Hepatocyte (in vitro differentiated cells): ENCODE data around the gene LSM7. TPM values are rescaled to one million over a fixed set of nuclear protein-coding genes. Genes with fewer than 3 reads are reported as not detected.

Experiments
- DNase-seq: peaks from one replicate; pipeline ENCODE4 v3.0.0-alpha.2; 2016; ENCODE audit warnings: low spot score
- H2AFZ ChIP-seq: fragments of 200-600 bp; sonication (generic); 2 replicates; pipeline ENCODE4 v1.6.0; 2016; ENCODE audit warnings: antibody characterized with exemption, mild to moderate bottlenecking
- H3K27ac ChIP-seq: fragments of 200-600 bp; sonication (generic); 2 replicates; pipeline ENCODE4 v1.5.1; 2016; ENCODE audit warnings: mild to moderate bottlenecking
- H3K27me3 ChIP-seq: fragments of 200-600 bp; sonication (generic); 2 replicates; pipeline ENCODE4 v1.6.1; 2016
- H3K36me3 ChIP-seq: fragments of 200-600 bp; sonication (generic); replicated peaks from 2 replicates; pipeline ENCODE4 v1.5.1; 2016; ENCODE audit warnings: low read depth; ENCODE audit not compliant: insufficient read depth
- H3K4me1 ChIP-seq: fragments of 200-600 bp; sonication (generic); 2 replicates; pipeline ENCODE4 v1.5.1; 2016; ENCODE audit warnings: mild to moderate bottlenecking, moderate library complexity; ENCODE audit not compliant: insufficient read depth
- H3K4me2 ChIP-seq: fragments of 200-600 bp; sonication (generic); 2 replicates; pipeline ENCODE4 v1.6.0; 2016
- H3K4me3 ChIP-seq: fragments of 200-600 bp; sonication (generic); 2 replicates; pipeline ENCODE4 v1.5.1; 2016; ENCODE audit warnings: mild to moderate bottlenecking
- H3K79me2 ChIP-seq: fragments of 200-600 bp; sonication (generic); 2 replicates; pipeline ENCODE4 v1.6.0; 2017; ENCODE audit warnings: mild to moderate bottlenecking
- H3K9me2 ChIP-seq: fragments of 200-600 bp; sonication (generic); replicated peaks from 2 replicates; pipeline ENCODE4 v1.6.0; 2017; ENCODE audit warnings: mild to moderate bottlenecking; ENCODE audit not compliant: insufficient read depth
- H3K9me3 ChIP-seq: fragments of 200-600 bp; sonication (generic); 2 replicates; pipeline ENCODE4 v1.5.1; 2016; ENCODE audit warnings: low read depth, mild to moderate bottlenecking
- H4K20me1 ChIP-seq: fragments of 200-600 bp; sonication (generic); 2 replicates; pipeline ENCODE4 v1.6.0; 2016; ENCODE audit warnings: mild to moderate bottlenecking; ENCODE audit not compliant: insufficient read depth, poor library complexity, severe bottlenecking
- EZH2 ChIP-seq: fragments of 200-600 bp; sonication (generic); IDR thresholded peaks from 2 replicates; pipeline ENCODE4 v1.6.1; 2016; ENCODE audit warnings: antibody characterized with exemption, mild to moderate bottlenecking, borderline replicate concordance
- EZH2phosphoT487 ChIP-seq: fragments of 200-600 bp; sonication (generic); IDR thresholded peaks from one replicate; pipeline ENCODE4 v1.6.1; 2018; ENCODE audit warnings: antibody characterized with exemption, mild to moderate bottlenecking, low read depth, moderate library complexity; ENCODE audit not compliant: unreplicated experiment, severe bottlenecking
- WGBS: methylation state at CpG from one replicate; pipeline ENCODE4 v1.1.6; 2016; ENCODE audit warnings: low lambda C conversion rate; ENCODE audit errors: missing lambda C conversion rate; 5-methylcytosine and 5-hydroxymethylcytosine counted together
- polyA plus RNA-seq: library from polyadenylated mRNA; unstranded; fragments of >200 nt; fragmentation: Nextera tagmentation; extraction: Ambion mirVana; gene quantifications from 2 replicates; pipeline ENCODE4 v1.2.1, GENCODE V29; 2016
- total RNA-seq: library from RNA; depleted of rRNA; stranded (reverse); fragments of >200 nt; gene quantifications from 2 replicates; pipeline ENCODE4 v1.2.3, GENCODE V29; 2014
- TF ChIP-seq, protein P1 (sequence below): fragments of 200-600 bp; sonication (generic); IDR thresholded peaks from 2 replicates; pipeline ENCODE4 v1.5.1; 2016; ENCODE audit warnings: antibody characterized with exemption, mild to moderate bottlenecking; ENCODE audit not compliant: poor library complexity

The LSM7 gene
- total and polyA plus RNA-seq, 2 experiments from 2014 or later, result 150 to 190 TPM

DNA sequence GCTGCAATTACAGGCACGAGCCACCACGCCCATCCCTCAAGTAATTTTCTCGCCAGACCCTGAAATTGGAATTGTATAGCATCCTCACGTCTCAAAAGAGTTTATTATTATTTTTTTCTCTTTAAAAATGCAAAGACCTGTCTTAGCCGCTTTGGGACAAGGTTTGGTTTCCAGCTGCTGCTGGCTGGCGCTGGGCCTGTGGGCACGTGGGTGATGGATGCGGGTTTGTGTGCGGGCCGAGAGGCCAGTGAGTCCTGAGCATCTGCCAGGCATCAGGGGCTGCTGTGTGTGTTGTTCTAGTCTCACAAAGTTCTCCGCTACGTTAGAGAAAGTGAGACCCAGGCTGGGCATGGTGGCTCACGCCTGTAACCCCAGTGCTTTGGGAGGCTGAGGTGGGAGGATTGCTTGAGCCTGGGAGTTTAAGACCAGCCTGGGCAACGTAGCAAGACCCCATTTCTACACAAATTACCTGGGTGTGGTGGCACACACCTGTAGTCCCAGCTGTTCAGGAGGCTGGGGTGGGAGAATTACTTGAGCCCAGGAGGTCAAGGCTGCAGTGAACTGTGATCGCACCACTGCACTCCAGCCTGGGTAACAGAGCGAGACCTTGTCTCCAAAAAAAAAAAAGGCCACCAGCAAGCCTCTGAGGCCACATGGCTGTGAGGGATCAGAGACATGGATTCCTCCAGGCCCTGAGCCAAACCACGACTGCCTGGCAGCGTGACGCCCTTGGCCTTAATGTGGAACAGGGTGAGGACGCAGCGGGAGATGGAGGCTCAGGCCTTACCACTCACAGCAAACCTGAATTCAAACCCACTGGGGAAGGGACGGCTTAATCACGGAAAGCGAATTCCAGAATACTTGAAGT lies 27.0 kb upstream of the LSM7 start:
- Histone ChIP-seq H3K9me2 (no peaks in the 10 kb centered on the region), H3K4me1 (no peaks in the 10 kb centered on the region), H3K79me2 (no peaks in the 10 kb centered on the region), H2AFZ (no peak overlapping the region), H3K4me3 (no peak overlapping the region), H3K4me2 (no peak overlapping the region), H4K20me1 (no peaks in the 10 kb centered on the region), H3K36me3 (no peaks in the 10 kb centered on the region), H3K27ac (no peak overlapping the region), H3K27me3 (peaks cover 3% of the 10 kb centered on the region), H3K9me3 (no peaks in the 10 kb centered on the region)
- no peak for TF ChIP-seq EZH2phosphoT487
- no peak for TF ChIP-seq EZH2
- TF ChIP-seq, protein P1, sequence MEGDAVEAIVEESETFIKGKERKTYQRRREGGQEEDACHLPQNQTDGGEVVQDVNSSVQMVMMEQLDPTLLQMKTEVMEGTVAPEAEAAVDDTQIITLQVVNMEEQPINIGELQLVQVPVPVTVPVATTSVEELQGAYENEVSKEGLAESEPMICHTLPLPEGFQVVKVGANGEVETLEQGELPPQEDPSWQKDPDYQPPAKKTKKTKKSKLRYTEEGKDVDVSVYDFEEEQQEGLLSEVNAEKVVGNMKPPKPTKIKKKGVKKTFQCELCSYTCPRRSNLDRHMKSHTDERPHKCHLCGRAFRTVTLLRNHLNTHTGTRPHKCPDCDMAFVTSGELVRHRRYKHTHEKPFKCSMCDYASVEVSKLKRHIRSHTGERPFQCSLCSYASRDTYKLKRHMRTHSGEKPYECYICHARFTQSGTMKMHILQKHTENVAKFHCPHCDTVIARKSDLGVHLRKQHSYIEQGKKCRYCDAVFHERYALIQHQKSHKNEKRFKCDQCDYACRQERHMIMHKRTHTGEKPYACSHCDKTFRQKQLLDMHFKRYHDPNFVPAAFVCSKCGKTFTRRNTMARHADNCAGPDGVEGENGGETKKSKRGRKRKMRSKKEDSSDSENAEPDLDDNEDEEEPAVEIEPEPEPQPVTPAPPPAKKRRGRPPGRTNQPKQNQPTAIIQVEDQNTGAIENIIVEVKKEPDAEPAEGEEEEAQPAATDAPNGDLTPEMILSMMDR, result no peak
- no peak for DNase-seq
- 95% methylated on average over 24 of the region's 24 CpGs for WGBS

DNA sequence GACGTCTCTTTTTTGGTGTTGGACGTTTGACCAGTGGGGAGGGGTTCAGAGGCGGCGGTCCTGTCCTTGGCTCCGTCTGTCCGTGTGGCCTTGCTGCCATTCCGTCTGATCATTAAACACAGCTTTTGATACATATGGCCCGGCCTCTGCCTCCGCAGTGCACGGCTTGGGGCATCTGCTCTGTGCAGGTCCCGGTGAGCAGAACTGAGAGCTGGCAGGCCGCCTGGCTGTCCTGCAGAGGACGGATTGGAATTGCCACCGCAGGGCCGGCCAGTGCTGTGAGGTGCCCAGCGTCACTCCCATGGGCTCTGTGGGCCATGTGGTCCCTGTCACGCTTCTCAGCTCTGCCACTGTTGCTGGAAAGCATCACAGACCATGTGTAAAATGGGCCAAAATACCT lies 26.3 kb upstream of the LSM7 start:
- no peak overlapping the region for H2AFZ ChIP-seq
- H3K27me3 ChIP-seq, result no peaks in the 10 kb centered on the region
- H3K9me2 ChIP-seq, result no peaks in the 10 kb centered on the region
- 94% methylated on average over 17 of the region's 17 CpGs for WGBS
- no peaks in the 10 kb centered on the region for H3K79me2 ChIP-seq
- DNase-seq, result no peak
- no peak overlapping the region for H3K4me3 ChIP-seq
- no peak overlapping the region for H3K4me2 ChIP-seq
- H3K27ac ChIP-seq, result no peak overlapping the region
- no peaks in the 10 kb centered on the region for H3K9me3 ChIP-seq
- H4K20me1 ChIP-seq, result no peaks in the 10 kb centered on the region
- TF ChIP-seq EZH2, result no peak
- TF ChIP-seq, protein P1, result no peak
- no peak for TF ChIP-seq EZH2phosphoT487
- H3K36me3 ChIP-seq, result no peaks in the 10 kb centered on the region
- H3K4me1 ChIP-seq, result no peaks in the 10 kb centered on the region

DNA sequence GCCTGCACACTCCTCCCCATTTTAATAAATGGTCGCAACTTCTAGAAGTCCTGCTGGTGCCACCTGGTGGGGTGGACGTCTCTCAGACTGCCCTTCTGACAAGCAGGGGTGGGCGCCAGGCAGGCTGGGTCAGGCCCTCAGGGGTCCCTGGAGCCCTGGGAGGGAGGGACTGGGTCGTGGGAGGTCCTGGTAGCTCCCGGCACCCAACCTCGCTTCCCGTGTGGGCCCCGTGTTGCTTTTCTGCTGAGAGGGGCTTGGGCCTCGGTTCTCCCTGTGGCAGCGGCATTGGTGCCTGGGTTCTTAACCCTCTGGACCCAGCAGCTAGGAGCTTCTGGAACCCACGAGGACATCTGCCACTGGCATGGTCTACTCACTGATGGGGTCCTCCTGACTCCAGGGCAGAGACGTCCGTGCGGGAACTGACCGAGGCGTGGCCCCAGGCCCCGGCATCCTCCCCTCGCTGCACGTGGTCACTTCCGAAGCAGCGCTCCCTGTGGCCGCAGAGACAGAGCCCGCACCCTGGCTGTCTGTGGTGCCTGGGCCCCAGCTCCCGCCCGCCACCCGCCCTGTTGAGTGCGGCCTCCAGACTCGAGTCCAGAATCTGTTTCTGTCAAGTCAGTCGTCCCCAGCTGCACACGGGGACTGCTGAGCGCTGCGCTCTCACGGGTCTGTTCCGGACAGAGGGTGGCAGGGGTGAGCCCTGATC lies 25.7 kb upstream of the LSM7 start:
- H3K9me2 ChIP-seq, result no peaks in the 10 kb centered on the region
- H3K36me3 ChIP-seq, result no peaks in the 10 kb centered on the region
- no peak overlapping the region for H3K4me3 ChIP-seq
- H3K27ac ChIP-seq, result no peak overlapping the region
- no peak overlapping the region for H3K4me2 ChIP-seq
- 93% methylated on average over 34 of the region's 34 CpGs for WGBS
- no peaks in the 10 kb centered on the region for H3K9me3 ChIP-seq
- H2AFZ ChIP-seq, result no peak overlapping the region
- DNase-seq, result no peak
- H3K4me1 ChIP-seq, result no peaks in the 10 kb centered on the region
- H3K27me3 ChIP-seq, result no peaks in the 10 kb centered on the region
- H3K79me2 ChIP-seq, result no peaks in the 10 kb centered on the region
- no peaks in the 10 kb centered on the region for H4K20me1 ChIP-seq
- TF ChIP-seq, protein P1, result no peak
- TF ChIP-seq EZH2phosphoT487 (no peak), EZH2 (no peak)
